HEK293 (cell line): Measurements from ENCODE around the gene PNMA6F.

Source experiments
- CTCF ChIA-PET: fragments of 350-600 bp; formaldehyde crosslinking; extraction: SDS; loops from one replicate; lab custom pipeline; 2021; ENCODE audit warnings: antibody characterized with exemption; lab: Yijun Ruan, JAX
- POLR2A ChIA-PET: fragments of 300-600 bp; formaldehyde crosslinking; extraction: SDS; loops from one replicate; lab custom pipeline; 2020; ENCODE audit warnings: antibody characterized with exemption, inconsistent platforms; lab: Yijun Ruan, JAX
- H3K27ac ChIP-seq: fragments of 200-500 bp; sonication (Bioruptor generic); 2 replicates; pipeline ENCODE4 v1.5.1; 2014; ENCODE audit warnings: low read depth, low read length, control low read depth, inconsistent platforms; ENCODE audit errors: extremely low read depth
- H3K36me3 ChIP-seq, 2 experiments: fragments of 200-500 bp in 1 of 2; sonication (Bioruptor generic) in 1 of 2; 1 replicate in 1 of 2; 2 replicates in 1 of 2; pipeline ENCODE4 v1.5.1; 2014 to 2017; ENCODE audit warnings: inconsistent platforms in 2 of 2, low read length in 2 of 2; ENCODE audit not compliant: control insufficient read depth in 2 of 2, insufficient read depth in 1 of 2
- H3K4me1 ChIP-seq: fragments of 200-500 bp; sonication (Bioruptor generic); 2 replicates; pipeline ENCODE4 v1.5.1; 2014; ENCODE audit warnings: mild to moderate bottlenecking, low read length, inconsistent platforms; ENCODE audit not compliant: control insufficient read depth, insufficient read depth
- H3K4me3 ChIP-seq: 2 replicates; pipeline ENCODE4 v1.5.1; 2011; ENCODE audit warnings: low read depth, mild to moderate bottlenecking, control low read depth, low read length, moderate library complexity
- H3K9me3 ChIP-seq: fragments of 200-500 bp; sonication (Bioruptor generic); 2 replicates; pipeline ENCODE4 v1.5.1; 2014; ENCODE audit warnings: low read depth, low read length, inconsistent platforms; ENCODE audit not compliant: control insufficient read depth, insufficient read depth
- EGR2 ChIP-seq: fragments of 450-650 bp; formaldehyde crosslinking; IDR thresholded peaks from 2 replicates; pipeline ENCODE4 v1.5.1; 2016; ENCODE audit warnings: low read depth, missing biosample characterization, missing genetic modification characterization
- MZF1 ChIP-seq: fragments of 450-650 bp; formaldehyde crosslinking; IDR thresholded peaks from 2 replicates; pipeline ENCODE4 v1.5.1; 2017; ENCODE audit warnings: missing biosample characterization, missing genetic modification characterization, borderline replicate concordance
- PRDM10 ChIP-seq: fragments of 450-650 bp; formaldehyde crosslinking; IDR thresholded peaks from 2 replicates; pipeline ENCODE4 v1.5.1; 2016; ENCODE audit warnings: missing biosample characterization, missing genetic modification characterization
- SCRT2 ChIP-seq: fragments of 450-650 bp; formaldehyde crosslinking; IDR thresholded peaks from 2 replicates; pipeline ENCODE4 v1.5.1; 2016; ENCODE audit warnings: missing biosample characterization, missing genetic modification characterization
- ZFHX2 ChIP-seq: fragments of 450-650 bp; formaldehyde crosslinking; conservative IDR thresholded peaks from 2 replicates; pipeline ENCODE4 v1.5.1; 2016; ENCODE audit warnings: missing biosample characterization, missing genetic modification characterization
- ZNF155 ChIP-seq: fragments of 450-650 bp; formaldehyde crosslinking; IDR thresholded peaks from 2 replicates; pipeline ENCODE4 v1.5.1; 2016; ENCODE audit warnings: missing biosample characterization, missing genetic modification characterization
- ZNF157 ChIP-seq: fragments of 450-650 bp; formaldehyde crosslinking; IDR thresholded peaks from 2 replicates; pipeline ENCODE4 v1.5.1; 2016; ENCODE audit warnings: missing biosample characterization, missing genetic modification characterization
- ZNF184 ChIP-seq: fragments of 450-650 bp; IDR thresholded peaks from 2 replicates; pipeline ENCODE4 v1.5.1; 2018; ENCODE audit warnings: missing biosample characterization, mild to moderate bottlenecking, missing genetic modification characterization
- ZNF19 ChIP-seq: fragments of 450-650 bp; formaldehyde crosslinking; IDR thresholded peaks from 2 replicates; pipeline ENCODE4; 2016; ENCODE audit warnings: missing biosample characterization, missing genetic modification characterization, low read depth
- ZNF280C ChIP-seq: fragments of 450-650 bp; formaldehyde crosslinking; IDR thresholded peaks from 2 replicates; pipeline ENCODE4 v1.5.1; 2016; ENCODE audit warnings: missing biosample characterization, missing genetic modification characterization
- ZNF394 ChIP-seq: fragments of 450-650 bp; formaldehyde crosslinking; IDR thresholded peaks from 2 replicates; pipeline ENCODE4 v1.5.1; 2016; ENCODE audit warnings: missing biosample characterization, missing genetic modification characterization, mild to moderate bottlenecking, moderate library complexity, borderline replicate concordance
- ZNF518A ChIP-seq: fragments of 450-650 bp; formaldehyde crosslinking; conservative IDR thresholded peaks from 2 replicates; pipeline ENCODE4 v1.5.1; 2016; ENCODE audit warnings: low read depth, missing biosample characterization, missing genetic modification characterization
- ZNF660 ChIP-seq: fragments of 450-650 bp; IDR thresholded peaks from 2 replicates; pipeline ENCODE4 v1.5.1; 2018; ENCODE audit warnings: missing biosample characterization, mild to moderate bottlenecking, missing genetic modification characterization
- ZNF707 ChIP-seq: fragments of 450-650 bp; formaldehyde crosslinking; IDR thresholded peaks from 2 replicates; pipeline ENCODE4 v1.5.1; 2016; ENCODE audit warnings: missing biosample characterization, missing genetic modification characterization
- ZSCAN16 ChIP-seq: fragments of 450-650 bp; formaldehyde crosslinking; IDR thresholded peaks from 2 replicates; pipeline ENCODE4 v1.5.1; 2016; ENCODE audit warnings: missing biosample characterization, missing genetic modification characterization
- TF ChIP-seq, protein P1 (sequence below): fragments of 450-650 bp; formaldehyde crosslinking; IDR thresholded peaks from 2 replicates; pipeline ENCODE4 v1.5.1; 2016; ENCODE audit warnings: missing biosample characterization, missing genetic modification characterization

The PNMA6F gene

GRCh38 chrX:153306527-153307115, 14.9 kb downstream of the PNMA6F start (continued):
- TF ChIP-seq PRDM10 (tag by site-specific recombination) (no peak), MZF1 (no peak), ZNF518A (tag by site-specific recombination) (no peak), ZNF707 (no peak), ZNF19 (tag by site-specific recombination) (no peak)

DNA sequence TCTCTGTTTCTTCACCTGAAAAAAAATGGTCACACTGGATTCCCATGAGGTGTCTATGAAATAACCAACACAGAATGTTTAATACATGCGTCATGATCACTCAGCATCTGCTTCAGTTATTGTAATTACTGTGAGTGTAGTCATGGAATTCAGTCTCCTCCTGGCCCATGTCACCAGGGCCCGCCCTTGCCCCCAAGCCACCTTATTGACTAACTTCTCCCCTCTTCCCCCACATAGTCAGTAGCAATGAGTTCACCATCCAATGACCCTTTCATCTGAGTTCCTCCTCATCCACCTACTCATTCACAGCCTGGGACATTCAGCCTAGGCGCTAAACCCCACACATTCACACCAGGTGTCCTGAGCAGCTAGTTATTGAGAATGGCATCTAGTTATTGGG, 15.6 kb downstream of the PNMA6F start:
- no peaks in the 10 kb centered on the region for H3K9me3 ChIP-seq
- no peaks in the 10 kb centered on the region for H3K4me1 ChIP-seq
- TF ChIP-seq ZFHX2 (tag by site-specific recombination) (peak; percentile 86), ZNF184 (tag by site-specific recombination) (no peak), EGR2 (peak; percentile 90), SCRT2 (tag by site-specific recombination) (no peak)
- POLR2A ChIA-PET: no interaction called here
- no peaks in the 10 kb centered on the region for H3K36me3 ChIP-seq
- H3K27ac ChIP-seq: no peak overlapping the region
- CTCF ChIA-PET: no interaction called here
- H3K4me3 ChIP-seq: no peak overlapping the region

DNA sequence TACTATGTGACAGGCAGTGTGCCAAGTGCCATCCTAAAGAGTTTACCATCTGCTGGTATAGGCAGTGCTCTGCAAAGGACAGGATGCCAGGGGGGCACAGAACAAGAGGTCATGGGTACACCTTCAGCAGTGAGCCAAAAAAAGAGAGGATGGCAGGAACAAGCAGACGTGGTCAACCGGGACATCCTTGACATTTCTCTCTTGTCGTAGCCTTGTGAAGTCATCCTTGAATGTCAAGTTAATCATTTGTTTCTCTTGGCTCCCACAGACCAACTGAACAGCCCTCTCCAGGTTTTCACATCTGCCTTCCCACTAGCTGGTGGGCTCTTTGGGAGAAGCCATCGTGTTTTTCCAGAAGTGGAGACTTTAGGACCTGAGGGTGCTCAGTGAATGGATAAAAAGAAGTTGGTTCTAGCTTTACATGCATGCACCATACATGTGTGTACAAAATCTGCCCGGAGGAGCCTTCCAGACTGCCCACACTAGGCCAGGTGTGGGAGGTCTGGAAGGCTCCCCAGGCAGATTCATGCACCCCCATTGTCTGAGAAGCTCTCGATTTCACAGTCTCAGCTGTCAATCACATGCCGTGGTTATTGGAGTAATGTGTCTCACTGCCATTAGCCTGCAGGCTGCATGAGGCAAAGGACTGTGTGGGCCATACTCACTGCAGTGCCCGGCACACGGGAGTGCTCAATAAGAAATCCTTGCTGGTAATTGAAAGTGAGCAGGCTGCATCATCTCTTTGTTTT, 16.4 kb downstream of the PNMA6F start:
- Histone ChIP-seq H3K27ac (no peak overlapping the region), H3K36me3 (no peaks in the 10 kb centered on the region), H3K4me3 (no peak overlapping the region), H3K9me3 (no peaks in the 10 kb centered on the region), H3K4me1 (no peaks in the 10 kb centered on the region)
- no peak for TF ChIP-seq ZNF394 (tag by site-specific recombination)
- TF ChIP-seq ZNF660 (tag by site-specific recombination): no peak
- TF ChIP-seq ZNF155 (tag by site-specific recombination): no peak
- TF ChIP-seq, protein P1, sequence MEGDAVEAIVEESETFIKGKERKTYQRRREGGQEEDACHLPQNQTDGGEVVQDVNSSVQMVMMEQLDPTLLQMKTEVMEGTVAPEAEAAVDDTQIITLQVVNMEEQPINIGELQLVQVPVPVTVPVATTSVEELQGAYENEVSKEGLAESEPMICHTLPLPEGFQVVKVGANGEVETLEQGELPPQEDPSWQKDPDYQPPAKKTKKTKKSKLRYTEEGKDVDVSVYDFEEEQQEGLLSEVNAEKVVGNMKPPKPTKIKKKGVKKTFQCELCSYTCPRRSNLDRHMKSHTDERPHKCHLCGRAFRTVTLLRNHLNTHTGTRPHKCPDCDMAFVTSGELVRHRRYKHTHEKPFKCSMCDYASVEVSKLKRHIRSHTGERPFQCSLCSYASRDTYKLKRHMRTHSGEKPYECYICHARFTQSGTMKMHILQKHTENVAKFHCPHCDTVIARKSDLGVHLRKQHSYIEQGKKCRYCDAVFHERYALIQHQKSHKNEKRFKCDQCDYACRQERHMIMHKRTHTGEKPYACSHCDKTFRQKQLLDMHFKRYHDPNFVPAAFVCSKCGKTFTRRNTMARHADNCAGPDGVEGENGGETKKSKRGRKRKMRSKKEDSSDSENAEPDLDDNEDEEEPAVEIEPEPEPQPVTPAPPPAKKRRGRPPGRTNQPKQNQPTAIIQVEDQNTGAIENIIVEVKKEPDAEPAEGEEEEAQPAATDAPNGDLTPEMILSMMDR (tag by site-specific recombination): no peak
- TF ChIP-seq ZNF157: no peak
- no peak for TF ChIP-seq ZNF280C (tag by site-specific recombination)
- TF ChIP-seq ZSCAN16 (tag by site-specific recombination): no peak
- ChIA-PET CTCF (no interaction called here), POLR2A (no interaction called here)
